Muscle of leg (tissue), 11 donors: ENCODE results near the gene CACNA1D. TPM values are rescaled to one million over a fixed set of nuclear protein-coding genes. Genes with fewer than 3 reads are reported as not detected.

Experiments
- DNase-seq: peaks from one replicate; pipeline ENCODE4 v3.0.0; 2013
- H3K27ac ChIP-seq: one replicate; pipeline ENCODE4 v1.5.1; 2013; ENCODE audit warnings: mild to moderate bottlenecking, low read length, control low read depth
- H3K27me3 ChIP-seq: one replicate; pipeline ENCODE4 v1.6.1; 2013; ENCODE audit warnings: low read length; ENCODE audit not compliant: control insufficient read depth, insufficient read depth
- H3K36me3 ChIP-seq: one replicate; pipeline ENCODE4 v1.6.1; 2013; ENCODE audit warnings: low read length; ENCODE audit not compliant: control insufficient read depth, insufficient read depth
- H3K4me1 ChIP-seq: one replicate; pipeline ENCODE4 v1.6.1; 2013; ENCODE audit warnings: low read length; ENCODE audit not compliant: control insufficient read depth, insufficient read depth
- H3K4me3 ChIP-seq: one replicate; pipeline ENCODE4 v1.5.1; 2013; ENCODE audit warnings: low read length, control low read depth
- H3K9me3 ChIP-seq: replicated peaks from 2 replicates; pipeline ENCODE4 v1.6.1; 2013; ENCODE audit warnings: low read depth, low read length; ENCODE audit not compliant: control insufficient read depth
- WGBS: methylation state at CpG from one replicate; pipeline ENCODE4 v1.1.5; 2013; ENCODE audit warnings: missing lambda C conversion rate; ENCODE audit not compliant: insufficient coverage; 5-methylcytosine and 5-hydroxymethylcytosine counted together
- polyA plus RNA-seq, 8 donors: library from polyadenylated mRNA; unstranded; fragments of 120-200 nt; gene quantifications; one replicate each; pipeline versions ENCODE4 v1.2.1 to v1.2.3, GENCODE V29; 2013; ENCODE audit warnings: inconsistent platforms in 1 of 8, low replicate concordance in 1 of 8; ENCODE audit not compliant: insufficient read length in 8 of 8, insufficient read depth in 1 of 8
- total RNA-seq: library from RNA; stranded (reverse); fragments of 120-200 nt; gene quantifications from one replicate; pipeline ENCODE4 v1.2.4, GENCODE V29; 2013

Gene CACNA1D
- total and polyA plus RNA-seq, 9 donors: 0.86 to 6.3 (median 2.1) TPM

GRCh38 chr3:53691885-53692284, 197.5 kb downstream of the CACNA1D start:
- Histone ChIP-seq H3K36me3 (no peaks in the 10 kb centered on the region), H3K4me1 (peaks cover 6% of the 10 kb centered on the region), H3K27ac (no peak overlapping the region), H3K27me3 (peaks cover 5% of the 10 kb centered on the region), H3K9me3 (no peaks in the 10 kb centered on the region), H3K4me3 (no peak overlapping the region)
- DNase-seq: no peak
- WGBS: no CpG with 5 or more reads among the region's 3 CpGs

DNA sequence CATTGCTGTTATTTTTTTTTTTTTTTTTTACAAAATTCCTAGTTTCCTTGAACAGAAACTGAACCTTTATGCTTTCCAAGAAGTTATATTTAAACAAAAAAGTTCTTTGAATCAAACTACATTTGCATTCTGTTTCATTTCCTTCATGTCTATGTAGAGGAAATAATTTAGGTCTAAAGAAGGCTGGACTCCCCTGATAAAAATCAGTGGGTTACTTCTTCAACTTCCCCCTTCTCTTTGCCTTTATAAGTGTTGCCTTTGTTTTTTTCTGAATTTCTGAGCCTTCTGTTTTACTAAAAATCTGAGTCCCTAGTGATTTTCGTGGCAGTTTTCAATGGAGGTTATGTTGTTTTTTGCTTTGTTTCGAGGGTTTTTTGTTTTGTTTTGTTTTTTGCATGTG, 199.0 kb downstream of the CACNA1D start:
- no peak overlapping the region for H3K4me3 ChIP-seq
- no peaks in the 10 kb centered on the region for H3K9me3 ChIP-seq
- H3K27ac ChIP-seq: no peak overlapping the region
- no peaks in the 10 kb centered on the region for H3K36me3 ChIP-seq
- peaks cover 5% of the 10 kb centered on the region for H3K27me3 ChIP-seq
- peaks cover 4% of the 10 kb centered on the region for H3K4me1 ChIP-seq
- no peak for DNase-seq
- WGBS: no CpG with 5 or more reads among the region's 2 CpGs

DNA sequence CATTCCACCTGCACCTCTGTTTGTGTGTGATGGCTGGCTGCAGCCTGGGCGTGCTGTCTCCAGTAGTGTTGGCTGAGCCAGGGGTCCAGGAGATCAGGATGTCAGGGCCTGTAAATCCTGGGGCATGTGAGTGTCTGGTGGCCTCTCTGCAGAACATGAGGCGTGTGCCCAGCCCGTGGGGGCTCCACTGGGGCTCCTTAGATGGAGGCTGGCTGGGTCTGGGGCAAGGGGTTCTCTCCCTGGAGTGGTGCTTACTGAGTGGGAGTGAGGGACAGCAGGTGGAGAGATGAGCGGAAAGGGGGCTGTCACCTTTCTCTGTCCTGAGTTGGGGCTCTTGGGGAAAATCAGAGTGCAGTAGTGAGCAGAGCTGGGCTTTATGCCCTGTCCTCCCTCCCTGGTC, 199.6 kb downstream of the CACNA1D start:
- Histone ChIP-seq H3K27me3 (peaks cover 7% of the 10 kb centered on the region), H3K4me1 (no peaks in the 10 kb centered on the region), H3K4me3 (no peak overlapping the region), H3K27ac (no peak overlapping the region), H3K36me3 (no peaks in the 10 kb centered on the region), H3K9me3 (no peaks in the 10 kb centered on the region)
- no peak for DNase-seq
- WGBS: 81% methylated on average over 4 of the region's 4 CpGs

DNA sequence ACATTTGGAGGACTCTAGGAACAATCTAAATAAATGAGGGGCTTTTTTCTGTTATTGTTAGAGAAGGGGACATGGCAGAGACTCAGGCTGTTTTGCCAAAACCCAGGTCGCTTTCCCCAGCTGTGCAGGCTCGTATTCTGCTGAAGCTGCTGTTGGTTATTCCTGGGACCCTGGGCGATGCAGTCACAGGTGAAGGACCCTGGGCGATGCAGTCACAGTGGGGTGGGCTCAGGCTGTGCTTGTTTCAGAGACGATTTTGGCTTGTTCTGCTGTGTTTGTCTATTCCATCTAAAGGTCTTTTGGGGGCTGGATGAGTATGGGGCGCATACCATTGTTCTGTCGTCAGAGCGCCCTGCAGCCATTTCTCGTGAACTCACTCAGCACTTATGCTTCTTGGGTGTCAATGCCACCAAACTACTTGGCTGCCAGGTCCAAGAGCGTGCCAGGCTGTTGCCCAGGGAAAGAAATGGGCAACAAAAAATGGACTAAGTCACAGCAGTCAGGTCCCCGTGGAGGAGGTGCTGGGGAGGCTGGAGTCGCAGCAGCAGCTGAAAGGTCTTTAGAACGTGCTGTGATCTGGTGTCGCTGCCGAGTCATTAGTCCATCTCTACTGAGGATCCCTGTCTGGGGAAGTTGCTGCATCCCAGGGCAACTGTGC, 200.4 kb downstream of the CACNA1D start:
- H3K9me3 ChIP-seq: no peaks in the 10 kb centered on the region
- WGBS: 74% methylated on average over 15 of the region's 15 CpGs

GRCh38 chr3:53695324-53695690, 200.9 kb downstream of the CACNA1D start:
- no peaks in the 10 kb centered on the region for H3K4me1 ChIP-seq
- peaks cover 7% of the 10 kb centered on the region for H3K27me3 ChIP-seq
- no peaks in the 10 kb centered on the region for H3K9me3 ChIP-seq
- DNase-seq: no peak
- no peaks in the 10 kb centered on the region for H3K36me3 ChIP-seq
- WGBS: 83% methylated on average over 1 of the region's 7 CpGs
- H3K4me3 ChIP-seq: no peak overlapping the region
- no peak overlapping the region for H3K27ac ChIP-seq

More for the DNA sequence above, 200.4 kb downstream of the CACNA1D start:
- Histone ChIP-seq H3K4me3 (no peak overlapping the region), H3K4me1 (no peaks in the 10 kb centered on the region), H3K27ac (no peak overlapping the region), H3K27me3 (peaks cover 7% of the 10 kb centered on the region), H3K36me3 (no peaks in the 10 kb centered on the region)
- no peak for DNase-seq

DNA sequence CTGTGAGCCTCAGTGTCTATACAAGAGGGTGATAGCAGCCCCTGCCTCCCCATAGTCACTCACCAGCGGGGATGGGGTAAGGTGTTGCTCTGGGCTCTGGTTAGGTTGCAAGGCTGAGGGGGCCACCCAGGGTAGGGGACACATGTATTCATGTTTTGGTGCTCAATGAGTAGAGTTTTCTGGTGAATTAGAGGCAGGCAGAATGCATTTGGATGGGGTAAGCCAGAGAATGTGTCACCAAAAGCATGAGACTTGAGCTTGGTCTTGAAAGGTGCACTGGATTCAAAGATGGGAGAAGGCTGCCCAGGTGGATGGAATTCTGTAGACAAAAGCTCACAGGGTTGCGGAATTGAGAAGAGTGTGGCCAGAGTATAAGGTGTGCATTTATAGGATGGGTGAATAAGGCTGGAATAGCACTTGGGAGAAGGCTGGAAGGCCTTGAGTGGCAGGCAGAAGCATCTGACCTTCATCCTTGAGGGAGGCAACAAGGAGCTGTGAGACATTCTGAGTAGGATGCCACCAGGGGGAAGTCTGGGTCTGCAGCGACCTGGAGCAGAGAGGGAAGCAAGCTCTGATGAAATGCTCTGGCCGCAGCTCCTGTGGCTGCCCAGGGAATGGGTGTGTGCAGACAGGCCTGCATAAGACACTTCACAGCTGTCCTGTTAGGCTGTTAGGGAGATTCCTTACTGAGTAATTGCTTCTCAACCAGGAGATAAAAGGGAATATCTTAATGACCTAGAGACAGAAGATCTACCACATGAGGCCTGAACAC, 202.2 kb downstream of the CACNA1D start:
- Histone ChIP-seq H3K36me3 (no peaks in the 10 kb centered on the region), H3K9me3 (no peaks in the 10 kb centered on the region), H3K27me3 (peaks cover 7% of the 10 kb centered on the region), H3K4me3 (no peak overlapping the region), H3K4me1 (no peaks in the 10 kb centered on the region), H3K27ac (no peak overlapping the region)
- DNase-seq: peak; percentile 40
- 60% methylated on average over 3 of the region's 4 CpGs for WGBS

DNA sequence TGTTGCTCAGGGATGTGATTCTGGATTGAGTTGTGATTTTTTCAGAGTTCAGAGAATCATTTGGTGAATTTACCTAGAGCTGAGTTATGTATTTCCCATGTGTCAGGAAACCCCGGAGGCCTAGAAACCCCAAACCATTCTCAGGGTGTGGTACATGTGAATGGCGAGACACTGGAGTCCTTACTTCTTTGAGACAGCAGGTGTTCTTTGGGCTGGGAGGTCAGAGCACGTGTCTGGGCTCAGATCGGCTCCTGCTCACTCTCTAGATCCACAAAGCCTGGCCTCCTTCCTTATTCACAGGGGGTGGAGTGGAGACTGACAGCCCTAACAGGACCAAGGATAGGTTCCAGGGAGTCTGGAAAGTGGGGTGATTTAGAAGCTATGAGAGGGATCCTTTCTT, 206.0 kb downstream of the CACNA1D start:
- H3K36me3 ChIP-seq: no peaks in the 10 kb centered on the region
- H3K4me3 ChIP-seq: no peak overlapping the region
- H3K9me3 ChIP-seq: no peaks in the 10 kb centered on the region
- no peak for DNase-seq
- H3K4me1 ChIP-seq: peaks cover 3% of the 10 kb centered on the region
- no CpG with 5 or more reads among the region's 4 CpGs for WGBS
- no peak overlapping the region for H3K27ac ChIP-seq
- peaks cover 2% of the 10 kb centered on the region for H3K27me3 ChIP-seq

GRCh38 chr3:53702776-53703530, 208.5 kb downstream of the CACNA1D start:
- no peak for DNase-seq
- H3K4me1 ChIP-seq: peaks cover 8% of the 10 kb centered on the region
- no peak overlapping the region for H3K27ac ChIP-seq
- no peaks in the 10 kb centered on the region for H3K9me3 ChIP-seq
- peaks cover 2% of the 10 kb centered on the region for H3K27me3 ChIP-seq
- no peaks in the 10 kb centered on the region for H3K36me3 ChIP-seq
- WGBS: 72% methylated on average over 11 of the region's 14 CpGs
- H3K4me3 ChIP-seq: no peak overlapping the region

GRCh38 chr3:53703630-53704362, 209.4 kb downstream of the CACNA1D start:
- Histone ChIP-seq H3K9me3 (no peaks in the 10 kb centered on the region), H3K36me3 (no peaks in the 10 kb centered on the region), H3K4me3 (no peak overlapping the region), H3K27me3 (peaks cover 4% of the 10 kb centered on the region), H3K4me1 (peaks cover 8% of the 10 kb centered on the region), H3K27ac (no peak overlapping the region)
- WGBS: 88% methylated on average over 13 of the region's 14 CpGs
- DNase-seq: no peak

DNA sequence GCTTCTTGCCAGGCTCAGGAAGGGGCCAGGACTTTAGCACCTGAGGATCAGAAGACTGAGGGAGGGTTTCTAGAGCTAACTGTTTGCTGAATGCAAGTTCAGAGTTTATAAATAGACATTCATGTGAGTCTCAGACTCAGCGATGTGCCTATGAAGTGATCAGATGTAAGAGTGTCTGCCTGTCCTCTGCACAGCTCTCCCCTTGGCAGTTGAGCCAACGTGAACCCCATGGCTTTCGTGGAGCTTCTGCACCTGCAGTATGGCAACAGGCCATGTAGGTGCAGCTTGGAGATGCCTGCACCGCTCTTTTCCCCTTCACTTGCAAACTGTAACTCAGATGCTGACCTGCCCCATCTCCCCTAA, 209.9 kb downstream of the CACNA1D start:
- no peak for DNase-seq
- H3K4me1 ChIP-seq: peaks cover 8% of the 10 kb centered on the region
- no peaks in the 10 kb centered on the region for H3K36me3 ChIP-seq
- H3K27ac ChIP-seq: no peak overlapping the region
- H3K9me3 ChIP-seq: no peaks in the 10 kb centered on the region
- no peak overlapping the region for H3K4me3 ChIP-seq
- 45% methylated on average over 2 of the region's 4 CpGs for WGBS
- H3K27me3 ChIP-seq: peaks cover 3% of the 10 kb centered on the region
